GM10847 (cell line): ENCODE results near the gene GRK3.

Source experiments
- POLR2A ChIP-seq: IDR thresholded peaks from 2 replicates; pipeline ENCODE4 v1.6.1; 2011; ENCODE audit not compliant: insufficient read length; ENCODE audit errors: extremely low read depth

The GRK3 gene

DNA sequence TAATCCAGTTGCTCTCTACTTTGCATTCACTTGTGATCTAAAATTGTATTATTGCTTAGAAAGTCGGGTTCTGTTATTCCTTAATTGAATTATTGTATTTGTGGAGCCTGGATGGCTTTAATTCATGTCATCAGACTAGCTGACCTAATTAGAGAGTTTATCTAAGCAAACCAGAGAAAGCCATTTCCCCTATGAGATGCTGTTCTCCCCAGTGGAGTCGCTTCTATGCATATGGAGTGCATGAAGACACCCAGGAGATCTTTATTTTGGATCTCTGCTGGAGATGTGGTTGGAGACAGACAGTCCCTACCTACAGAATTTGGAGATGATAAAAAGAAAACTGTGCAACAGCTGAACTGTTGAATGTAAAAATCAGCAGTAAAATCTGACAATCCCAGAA, 132.3 kb downstream of the GRK3 start:
- TF ChIP-seq POLR2A = no peak

DNA sequence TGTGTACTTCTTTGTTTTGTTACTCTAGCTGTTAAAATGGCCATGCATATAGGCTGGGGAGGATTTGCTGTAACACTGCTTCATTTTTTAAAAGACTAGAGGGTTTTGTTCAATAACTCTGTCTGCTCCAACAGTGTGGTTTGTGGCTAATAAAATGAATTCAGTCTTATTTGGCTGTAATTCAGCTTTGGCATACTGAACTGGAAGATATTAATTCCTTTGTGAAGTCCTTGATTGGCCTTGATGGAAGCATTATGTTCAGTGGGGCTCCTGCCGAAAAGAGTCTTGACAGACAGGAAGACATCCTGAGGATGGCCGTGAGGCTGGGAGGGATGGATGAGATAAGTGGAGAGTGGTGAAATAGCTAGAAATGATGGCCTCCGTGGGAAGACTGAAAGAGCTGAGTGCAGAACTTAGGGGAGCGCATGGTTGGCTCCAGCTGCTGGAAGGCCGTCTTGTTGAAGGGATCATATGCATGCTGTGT, 132.7 kb downstream of the GRK3 start:
- no peak for TF ChIP-seq POLR2A

- no peak for TF ChIP-seq POLR2A
Observed at GRCh38 chr22:25697978-25698377, 133.5 kb downstream of the GRK3 start.

DNA sequence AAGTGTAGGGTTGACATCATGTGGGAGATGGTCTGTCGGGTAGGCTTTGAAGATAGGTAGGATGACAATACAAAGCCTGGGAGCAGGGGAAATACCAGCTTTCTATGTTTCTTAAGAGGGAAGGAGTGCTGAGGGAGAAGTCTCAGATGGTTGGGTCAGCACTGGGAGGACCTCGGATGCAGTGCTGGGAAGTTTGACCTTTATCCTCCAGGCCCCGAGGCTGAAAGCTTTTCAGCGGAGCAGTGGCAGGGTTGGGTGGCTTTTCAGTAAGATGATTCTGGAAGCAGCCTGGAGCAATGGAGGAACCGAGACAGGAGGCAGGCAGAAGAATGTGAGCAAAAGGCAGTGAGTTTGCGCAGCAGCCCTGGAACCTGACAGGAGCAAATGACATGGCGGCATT, 134.0 kb downstream of the GRK3 start:
- TF ChIP-seq POLR2A = no peak

DNA sequence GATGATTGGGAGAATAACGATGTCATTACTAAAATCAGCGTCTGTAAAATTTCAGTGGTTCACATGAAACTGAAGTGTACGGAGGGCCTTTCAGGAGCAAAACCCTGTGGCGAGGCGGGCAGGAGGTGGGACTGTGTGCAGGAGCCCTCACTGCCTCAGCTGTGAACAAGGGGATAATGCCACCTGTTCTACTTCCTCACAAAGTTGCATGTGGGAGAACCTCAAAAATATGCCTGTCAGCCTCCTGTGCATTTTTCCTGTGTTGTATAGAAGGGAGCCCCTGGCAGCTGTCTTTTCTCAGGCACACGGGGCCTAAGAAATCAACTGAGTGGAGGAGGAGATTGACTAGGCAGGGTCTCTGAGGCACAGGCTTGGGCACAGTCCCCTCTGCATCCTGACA, 134.5 kb downstream of the GRK3 start:
- no peak for TF ChIP-seq POLR2A

DNA sequence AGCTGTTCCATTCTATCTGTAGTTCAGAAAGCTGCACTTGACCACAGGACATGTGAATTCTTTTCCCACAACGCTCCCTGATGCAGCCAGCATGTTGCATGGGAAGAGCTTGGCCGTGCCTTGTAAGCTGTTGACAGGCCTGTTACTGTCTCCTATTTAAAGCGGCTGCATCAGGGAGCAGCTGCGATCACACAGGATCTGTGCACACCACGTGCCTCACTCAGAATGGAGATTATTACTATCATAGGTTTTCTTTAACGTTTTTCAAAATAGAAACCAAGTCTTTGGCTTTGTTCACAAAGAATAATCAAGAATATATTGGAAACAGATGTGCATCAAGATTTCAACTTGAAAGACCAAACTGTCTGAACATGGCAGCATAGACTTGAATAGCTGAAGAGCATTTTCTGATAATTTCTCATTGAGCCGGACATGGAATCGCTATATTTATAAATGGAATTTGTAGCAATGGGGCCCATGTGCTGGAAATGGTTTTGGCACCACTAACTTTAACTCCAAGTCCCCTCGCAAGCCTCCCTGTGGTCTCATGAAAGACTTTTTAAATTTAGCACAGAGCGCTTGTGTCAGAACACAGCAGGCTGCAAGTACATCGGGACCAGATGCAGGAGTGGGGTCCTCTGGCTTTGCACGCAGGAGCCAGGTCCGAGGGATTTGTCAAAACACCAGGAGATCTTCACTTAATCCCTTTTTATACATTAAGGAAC, 136.7 kb downstream of the GRK3 start:
- TF ChIP-seq POLR2A = no peak

DNA sequence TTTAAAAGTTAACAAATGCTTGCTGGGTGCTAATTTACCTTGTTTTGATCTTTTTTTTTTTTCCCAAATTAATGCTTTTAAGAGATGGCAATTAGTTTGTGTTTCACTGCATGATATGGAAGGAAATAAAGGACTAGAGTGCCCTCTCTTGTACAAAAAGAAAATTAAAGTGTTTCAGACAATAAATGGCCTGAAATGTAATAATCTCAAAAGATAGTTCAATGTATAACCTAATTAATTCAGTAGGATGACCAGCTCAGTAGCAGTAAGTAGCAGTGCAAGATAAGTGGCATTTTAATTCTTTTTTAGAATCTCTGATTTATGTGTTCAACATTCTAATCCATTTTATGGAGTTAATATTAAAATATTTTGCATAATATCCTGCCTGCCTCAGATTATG, 137.6 kb downstream of the GRK3 start:
- no peak for TF ChIP-seq POLR2A

DNA sequence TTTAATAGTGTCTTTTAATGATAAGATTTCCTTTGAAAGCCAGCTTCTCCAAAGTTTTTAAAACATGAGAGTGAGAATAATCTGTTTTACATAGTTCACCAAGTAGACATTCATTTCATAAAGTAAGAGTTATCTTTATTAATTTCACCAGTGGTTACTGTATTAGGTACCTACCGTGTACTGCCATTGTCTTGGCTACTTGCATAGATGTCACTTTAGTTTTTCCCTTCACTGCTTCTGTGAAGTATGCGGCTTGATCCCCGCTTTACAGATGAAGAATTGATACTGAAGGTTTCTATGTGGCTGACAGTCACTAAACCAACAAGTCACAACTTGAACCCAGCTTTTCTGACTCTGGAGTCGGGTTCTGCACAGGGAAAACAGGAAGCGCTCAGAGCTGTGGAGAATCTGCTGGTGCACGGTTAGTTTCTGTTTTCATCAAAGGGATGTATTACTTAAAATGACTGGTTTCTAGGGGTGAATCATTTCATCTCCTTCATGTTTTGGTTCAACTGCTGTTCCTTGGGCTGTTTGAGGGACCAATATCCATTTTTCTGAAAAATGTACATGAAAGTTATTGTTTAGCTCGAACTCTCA, 138.2 kb downstream of the GRK3 start:
- TF ChIP-seq POLR2A = no peak

- no peak for TF ChIP-seq POLR2A
Observed at GRCh38 chr22:25704701-25705100, 140.2 kb downstream of the GRK3 start.

DNA sequence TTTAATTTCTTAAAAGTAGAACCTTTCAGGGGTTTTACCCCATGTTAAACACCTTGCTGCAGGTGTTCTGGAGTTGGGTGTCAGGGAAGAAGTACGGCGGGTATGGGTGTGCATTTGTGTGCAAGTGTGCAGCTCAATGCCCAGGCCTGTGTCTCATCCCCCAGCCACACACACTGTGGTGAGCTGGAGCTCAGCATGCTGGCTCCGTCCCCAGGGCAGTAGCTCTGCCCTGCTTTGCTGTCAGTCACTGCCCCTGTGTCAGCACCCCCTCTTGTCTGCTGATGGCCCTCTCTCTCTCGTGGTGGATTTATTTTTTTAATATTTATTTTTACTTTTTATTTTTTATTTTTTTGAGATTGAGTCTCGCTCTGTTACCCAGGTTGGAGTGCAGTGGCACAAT, 141.7 kb downstream of the GRK3 start:
- no peak for TF ChIP-seq POLR2A

DNA sequence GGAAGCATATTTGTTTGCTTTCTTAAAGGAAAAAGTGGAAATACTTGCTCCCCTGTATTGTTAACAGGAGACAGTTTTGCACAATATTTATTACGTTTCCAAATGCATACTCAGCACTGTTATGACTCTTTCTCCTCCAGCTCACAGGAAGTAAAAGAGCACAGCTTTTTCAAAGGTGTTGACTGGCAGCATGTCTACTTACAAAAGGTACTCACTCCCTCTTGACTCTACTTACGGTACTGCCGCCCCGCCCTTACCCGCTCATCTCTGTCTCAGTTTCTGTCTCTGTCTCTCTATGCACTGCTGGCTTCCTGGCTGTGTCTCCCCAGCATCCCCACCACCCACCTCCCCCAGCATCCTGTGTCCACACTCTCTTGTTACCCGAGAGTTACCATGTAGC, 145.3 kb downstream of the GRK3 start:
- no peak for TF ChIP-seq POLR2A

DNA sequence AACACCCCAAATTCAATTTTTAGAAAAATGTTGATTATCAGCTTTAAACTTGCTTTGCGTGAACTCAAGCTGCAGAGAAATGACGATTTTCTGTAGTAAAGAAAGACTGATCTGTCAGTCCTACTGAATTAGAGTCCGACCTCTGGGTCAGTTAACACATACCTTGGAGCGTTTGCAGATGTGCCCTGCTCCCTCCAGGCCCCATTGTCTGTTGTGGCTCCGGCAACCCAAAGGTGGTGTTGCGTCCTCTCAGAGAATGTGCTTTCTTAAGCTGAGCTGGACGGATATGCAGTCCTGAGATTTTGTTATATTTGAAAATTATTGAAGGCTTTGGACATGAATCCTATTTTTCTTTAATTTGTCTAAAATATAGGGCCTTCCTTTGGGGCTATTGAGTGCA, 146.0 kb downstream of the GRK3 start:
- TF ChIP-seq POLR2A = no peak

GRCh38 chr22:25711491-25711890, 147.0 kb downstream of the GRK3 start:
- no peak for TF ChIP-seq POLR2A

DNA sequence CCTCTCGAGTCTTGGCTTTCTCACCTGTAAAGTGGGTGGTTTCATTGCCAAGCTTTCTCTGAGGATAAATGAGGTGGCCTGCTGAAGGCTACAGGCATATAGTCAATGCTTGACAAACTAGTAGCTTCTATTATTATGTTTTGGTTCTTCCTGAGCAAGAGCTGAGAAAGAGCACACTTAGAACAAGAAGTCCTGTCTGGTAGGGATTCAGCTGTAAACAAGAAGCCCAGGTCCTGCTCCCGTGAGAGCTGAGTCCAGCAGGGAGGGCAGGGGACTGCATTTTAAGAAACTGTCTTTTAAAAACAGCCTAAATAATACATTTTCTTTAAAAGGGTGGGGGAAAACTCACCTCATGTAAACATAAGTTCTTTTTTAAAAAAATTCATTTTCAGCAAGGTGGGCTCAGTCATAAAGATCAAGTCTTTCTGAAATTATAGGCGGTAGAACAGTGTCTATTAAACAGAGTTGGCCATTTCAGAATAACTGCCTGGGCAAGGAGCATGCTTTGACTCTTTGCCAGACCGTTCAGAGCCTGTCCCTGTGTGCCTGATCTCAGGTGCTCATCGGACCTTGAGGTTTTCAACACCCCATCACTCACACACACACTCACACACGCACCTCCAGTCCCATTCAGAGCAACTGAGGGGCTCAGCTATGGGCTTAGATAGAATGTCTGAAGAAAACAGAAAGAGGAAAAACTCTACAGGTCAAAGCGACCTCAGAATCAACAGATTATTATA, 148.4 kb downstream of the GRK3 start:
- no peak for TF ChIP-seq POLR2A

GRCh38 chr22:25714070-25714469, 149.6 kb downstream of the GRK3 start:
- no peak for TF ChIP-seq POLR2A

DNA sequence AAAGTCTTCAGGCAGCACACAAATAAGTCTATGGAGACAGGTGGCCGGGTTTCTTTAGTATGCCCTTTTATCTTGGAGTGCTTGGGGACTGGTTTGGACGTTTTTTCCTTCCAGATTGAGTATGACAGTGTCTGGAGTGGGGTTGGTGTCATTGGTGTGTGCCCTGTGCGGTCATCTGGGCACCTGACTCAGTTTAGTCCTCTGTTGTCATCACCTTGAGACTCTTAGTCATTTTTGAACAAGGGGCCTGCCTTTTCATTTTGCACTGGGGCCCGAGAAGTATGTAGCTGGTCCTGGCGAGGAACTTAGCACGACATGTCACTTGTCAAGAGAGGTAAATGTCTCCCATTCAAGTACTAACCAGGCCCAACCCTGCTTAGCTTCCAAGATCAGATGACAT, 150.3 kb downstream of the GRK3 start:
- TF ChIP-seq POLR2A = no peak

- no peak for TF ChIP-seq POLR2A
Observed at GRCh38 chr22:25716637-25717036, 152.2 kb downstream of the GRK3 start.
